ENCODE measurements around the gene HMOX1. TPM values are rescaled to one million over a fixed set of nuclear protein-coding genes. Genes with fewer than 3 reads are reported as not detected.

The HMOX1 gene, protein sequence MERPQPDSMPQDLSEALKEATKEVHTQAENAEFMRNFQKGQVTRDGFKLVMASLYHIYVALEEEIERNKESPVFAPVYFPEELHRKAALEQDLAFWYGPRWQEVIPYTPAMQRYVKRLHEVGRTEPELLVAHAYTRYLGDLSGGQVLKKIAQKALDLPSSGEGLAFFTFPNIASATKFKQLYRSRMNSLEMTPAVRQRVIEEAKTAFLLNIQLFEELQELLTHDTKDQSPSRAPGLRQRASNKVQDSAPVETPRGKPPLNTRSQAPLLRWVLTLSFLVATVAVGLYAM
- 100 to 1,000 TPM; 351 to 930 (median 819) TPM for total RNA-seq
- polyA plus RNA-seq: 100 to 1,000 TPM; 178 to 629 (median 302) TPM
- long read RNA-seq, donor 1, transcript HMOX1-201 (5 exons, 1,822 nt): major isoform, 150 of 283 reads
- long read RNA-seq, donor 1, partial matches to known transcripts: 130 of 283 reads
- long read RNA-seq, donor 1, other reads (novel, unspliced or antisense): 0 of 283 reads
- long read RNA-seq, donor 2, transcript HMOX1-201 (5 exons, 1,822 nt): major isoform, 111 of 260 reads
- long read RNA-seq, donor 2, partial matches to known transcripts: 149 of 260 reads
- long read RNA-seq, donor 2, other reads (novel, unspliced or antisense): 0 of 260 reads

DNA sequence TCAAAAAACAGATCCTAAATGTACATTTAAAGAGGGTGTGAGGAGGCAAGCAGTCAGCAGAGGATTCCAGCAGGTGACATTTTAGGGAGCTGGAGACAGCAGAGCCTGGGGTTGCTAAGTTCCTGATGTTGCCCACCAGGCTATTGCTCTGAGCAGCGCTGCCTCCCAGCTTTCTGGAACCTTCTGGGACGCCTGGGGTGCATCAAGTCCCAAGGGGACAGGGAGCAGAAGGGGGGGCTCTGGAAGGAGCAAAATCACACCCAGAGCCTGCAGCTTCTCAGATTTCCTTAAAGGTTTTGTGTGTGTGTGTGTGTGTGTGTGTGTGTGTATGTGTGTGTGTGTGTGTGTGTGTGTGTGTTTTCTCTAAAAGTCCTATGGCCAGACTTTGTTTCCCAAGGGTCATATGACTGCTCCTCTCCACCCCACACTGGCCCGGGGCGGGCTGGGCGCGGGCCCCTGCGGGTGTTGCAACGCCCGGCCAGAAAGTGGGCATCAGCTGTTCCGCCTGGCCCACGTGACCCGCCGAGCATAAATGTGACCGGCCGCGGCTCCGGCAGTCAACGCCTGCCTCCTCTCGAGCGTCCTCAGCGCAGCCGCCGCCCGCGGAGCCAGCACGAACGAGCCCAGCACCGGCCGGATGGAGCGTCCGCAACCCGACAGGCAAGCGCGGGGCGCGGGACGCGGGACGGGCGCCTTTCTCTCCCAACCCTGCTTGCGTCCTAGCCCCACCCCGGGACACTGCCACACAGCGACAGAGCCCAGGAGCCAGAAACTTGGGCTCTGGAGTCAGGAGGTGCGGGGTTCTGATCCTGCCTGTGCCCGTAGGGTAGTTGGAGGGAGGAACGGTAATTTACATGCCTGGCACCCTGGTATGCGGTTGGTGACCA, at the start of gene HMOX1:
Gene HMOX1, plus strand, starts transcription at position 560 of the 887 bp plus-strand sequence. Its CDS starts 78 bp downstream, at position 638.
- peak; percentile 97 for DNase-seq
- TF ChIP-seq POLR2AphosphoS5 (IDR thresholded peaks at IDR 0.05) (peak; percentile 97 to 99 (median 98)), POLR2A (IDR thresholded peaks at IDR 0.05) (peak; percentile 21 to 86 (median 50))
- TF ChIP-seq, protein P1, sequence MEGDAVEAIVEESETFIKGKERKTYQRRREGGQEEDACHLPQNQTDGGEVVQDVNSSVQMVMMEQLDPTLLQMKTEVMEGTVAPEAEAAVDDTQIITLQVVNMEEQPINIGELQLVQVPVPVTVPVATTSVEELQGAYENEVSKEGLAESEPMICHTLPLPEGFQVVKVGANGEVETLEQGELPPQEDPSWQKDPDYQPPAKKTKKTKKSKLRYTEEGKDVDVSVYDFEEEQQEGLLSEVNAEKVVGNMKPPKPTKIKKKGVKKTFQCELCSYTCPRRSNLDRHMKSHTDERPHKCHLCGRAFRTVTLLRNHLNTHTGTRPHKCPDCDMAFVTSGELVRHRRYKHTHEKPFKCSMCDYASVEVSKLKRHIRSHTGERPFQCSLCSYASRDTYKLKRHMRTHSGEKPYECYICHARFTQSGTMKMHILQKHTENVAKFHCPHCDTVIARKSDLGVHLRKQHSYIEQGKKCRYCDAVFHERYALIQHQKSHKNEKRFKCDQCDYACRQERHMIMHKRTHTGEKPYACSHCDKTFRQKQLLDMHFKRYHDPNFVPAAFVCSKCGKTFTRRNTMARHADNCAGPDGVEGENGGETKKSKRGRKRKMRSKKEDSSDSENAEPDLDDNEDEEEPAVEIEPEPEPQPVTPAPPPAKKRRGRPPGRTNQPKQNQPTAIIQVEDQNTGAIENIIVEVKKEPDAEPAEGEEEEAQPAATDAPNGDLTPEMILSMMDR (IDR thresholded peaks at IDR 0.05 in 8 of 11, conservative IDR thresholded peaks at IDR 0.05 in 3 of 11): peak in 4 of 11 experiments; percentile 19 to 34 (median 32)
- H3K4me1 ChIP-seq: peaks cover 17 to 67% (median 49%) of the 10 kb centered on the region in 6 donors
- no peaks in the 10 kb centered on the region for H3K9me3 ChIP-seq
- peak within 1 kb of the TSS; percentile 30 to 74 (median 47) for H3K4me3 ChIP-seq
- H3K27ac ChIP-seq: peak within 1 kb of the TSS; percentile 42 to 89 (median 80)
- H3K27me3 ChIP-seq (replicated peaks in 1 of 7): no peaks in the 10 kb centered on the region
- intact Hi-C loops (cut with DNase I; ENCODE audit: low total_unique reads): no loop called here
- 4 to 18% (median 6%) methylated on average over 7 to 47 of the region's 47 CpGs for WGBS, 5 donors
- peaks cover 0 to 25% (median 0%) of the 10 kb centered on the region in 6 donors for H3K36me3 ChIP-seq

DNA sequence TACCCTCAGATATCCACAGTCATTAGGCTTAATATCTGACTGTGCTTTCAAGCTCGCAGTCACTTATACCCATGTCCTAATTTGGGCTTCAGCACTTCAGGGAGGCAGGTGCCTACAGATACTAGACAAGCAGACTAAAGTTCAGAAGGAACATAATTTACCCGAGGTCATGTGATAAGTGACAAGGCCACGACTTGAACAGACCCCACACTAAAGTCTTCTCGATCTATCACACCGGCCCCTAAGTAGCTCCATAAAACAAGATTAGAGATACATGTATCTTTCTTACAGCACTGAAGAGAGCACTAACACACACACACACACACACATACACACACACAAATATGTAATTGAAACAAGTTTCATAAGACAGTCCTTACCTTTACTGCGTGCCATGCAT, 48.6 kb upstream of the HMOX1 start:
- no peak for TF ChIP-seq POLR2A (IDR thresholded peaks at IDR 0.05)
- no peak for TF ChIP-seq POLR2AphosphoS5 (IDR thresholded peaks at IDR 0.05)
- TF ChIP-seq, protein P1 (IDR thresholded peaks at IDR 0.05 in 8 of 11, conservative IDR thresholded peaks at IDR 0.05 in 3 of 11): no peak
- no peak for DNase-seq
- H3K4me1 ChIP-seq: peaks cover 15 to 85% (median 65%) of the 10 kb centered on the region in 6 donors
- no peaks in the 10 kb centered on the region for H3K27me3 ChIP-seq (replicated peaks in 1 of 7)
- H3K27ac ChIP-seq: peak overlapping the region in 1 of 8 donors; percentile 91
- H3K9me3 ChIP-seq: no peaks in the 10 kb centered on the region
- intact Hi-C loops (cut with DNase I; ENCODE audit: low total_unique reads): no loop called here
- WGBS, 5 donors: 88 to 94% (median 91%) methylated on average over 5 to 6 of the region's 6 CpGs
- H3K36me3 ChIP-seq: peaks cover 0 to 95% (median 66%) of the 10 kb centered on the region in 6 donors
- no peak overlapping the region for H3K4me3 ChIP-seq

DNA sequence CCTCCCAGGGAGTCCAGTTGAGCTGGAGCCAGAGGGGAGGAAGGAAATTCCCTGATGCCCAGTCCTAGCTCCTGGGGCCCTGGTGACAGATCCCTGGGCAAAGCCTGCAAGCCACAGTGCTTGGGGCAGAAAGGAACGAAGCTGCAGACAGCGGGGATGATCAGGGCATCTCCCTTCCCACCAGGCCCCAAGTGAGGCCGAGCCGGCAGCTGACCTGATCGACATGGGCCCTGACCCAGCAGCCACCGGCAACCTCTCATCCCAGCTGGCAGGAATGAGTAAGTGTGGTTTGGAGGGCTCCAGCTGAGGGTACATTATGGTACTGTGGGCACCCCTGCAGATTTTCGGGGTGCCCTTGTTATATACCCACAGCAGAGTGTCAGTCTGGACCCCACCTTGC, 47.7 kb upstream of the HMOX1 start:
- Histone ChIP-seq H3K4me3 (no peak overlapping the region), H3K27me3 (replicated peaks in 1 of 7) (no peaks in the 10 kb centered on the region), H3K27ac (peak overlapping the region in 3 of 8 donors; percentile 3 to 69 (median 28)), H3K9me3 (no peaks in the 10 kb centered on the region), H3K4me1 (peaks cover 15 to 82% (median 58%) of the 10 kb centered on the region in 6 donors), H3K36me3 (peaks cover 0 to 95% (median 66%) of the 10 kb centered on the region in 6 donors)
- TF ChIP-seq POLR2AphosphoS5 (IDR thresholded peaks at IDR 0.05) (peak in 1 of 3 donors; percentile 28), POLR2A (IDR thresholded peaks at IDR 0.05) (no peak)
- TF ChIP-seq, protein P1 (IDR thresholded peaks at IDR 0.05 in 8 of 11, conservative IDR thresholded peaks at IDR 0.05 in 3 of 11): no peak
- 85 to 98% (median 94%) methylated on average over 3 to 7 of the region's 7 CpGs for WGBS, 5 donors
- intact Hi-C loops (cut with DNase I; ENCODE audit: low total_unique reads): no loop called here
- DNase-seq: no peak

All from spleen (tissue), 13 donors.